ENCODE results near the gene CARF. TPM values are rescaled to one million over a fixed set of nuclear protein-coding genes. Genes with fewer than 3 reads are reported as not detected.

The CARF gene
- total RNA-seq, 2 donors from 2014 or later: 14.3 to 15.8 TPM

DNA sequence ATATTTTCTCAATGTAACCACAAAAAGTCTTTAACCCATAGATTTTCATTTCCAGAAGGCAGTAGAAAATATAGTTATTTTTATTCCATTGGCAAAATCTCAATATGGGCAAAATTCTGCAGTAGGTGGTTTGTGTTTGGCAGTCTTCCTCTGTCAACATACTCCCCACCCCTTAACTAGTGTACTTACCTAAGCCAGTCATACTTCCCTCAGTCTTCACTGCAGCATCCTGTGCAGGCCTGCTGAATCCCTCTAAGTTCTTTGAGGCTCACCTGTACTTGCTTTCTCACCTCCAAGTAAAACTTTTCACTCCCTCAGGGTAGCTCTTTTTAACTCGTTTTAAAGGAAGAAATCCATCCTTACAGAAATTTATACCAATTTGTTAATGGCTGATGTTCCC is 6.8 kb downstream of the CARF start:
- no peaks in the 10 kb centered on the region for H3K4me1 ChIP-seq (replicated peaks)
- TF ChIP-seq POLR2AphosphoS5 (IDR thresholded peaks at IDR 0.05) (no peak), POLR2A (IDR thresholded peaks at IDR 0.05) (no peak)
- TF ChIP-seq, protein P1, sequence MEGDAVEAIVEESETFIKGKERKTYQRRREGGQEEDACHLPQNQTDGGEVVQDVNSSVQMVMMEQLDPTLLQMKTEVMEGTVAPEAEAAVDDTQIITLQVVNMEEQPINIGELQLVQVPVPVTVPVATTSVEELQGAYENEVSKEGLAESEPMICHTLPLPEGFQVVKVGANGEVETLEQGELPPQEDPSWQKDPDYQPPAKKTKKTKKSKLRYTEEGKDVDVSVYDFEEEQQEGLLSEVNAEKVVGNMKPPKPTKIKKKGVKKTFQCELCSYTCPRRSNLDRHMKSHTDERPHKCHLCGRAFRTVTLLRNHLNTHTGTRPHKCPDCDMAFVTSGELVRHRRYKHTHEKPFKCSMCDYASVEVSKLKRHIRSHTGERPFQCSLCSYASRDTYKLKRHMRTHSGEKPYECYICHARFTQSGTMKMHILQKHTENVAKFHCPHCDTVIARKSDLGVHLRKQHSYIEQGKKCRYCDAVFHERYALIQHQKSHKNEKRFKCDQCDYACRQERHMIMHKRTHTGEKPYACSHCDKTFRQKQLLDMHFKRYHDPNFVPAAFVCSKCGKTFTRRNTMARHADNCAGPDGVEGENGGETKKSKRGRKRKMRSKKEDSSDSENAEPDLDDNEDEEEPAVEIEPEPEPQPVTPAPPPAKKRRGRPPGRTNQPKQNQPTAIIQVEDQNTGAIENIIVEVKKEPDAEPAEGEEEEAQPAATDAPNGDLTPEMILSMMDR (IDR thresholded peaks at IDR 0.05): no peak
- no peak for DNase-seq (ENCODE audit: low spot score)
- intact Hi-C loops (cut with DNase I): loop anchor here (10.0 kb wide), 1 partner anchor 96 kb away; the partner anchor contains the start of gene NBEAL1
- H3K4me3 ChIP-seq: no peak overlapping the region
- no peaks in the 10 kb centered on the region for H3K9me3 ChIP-seq
- H3K36me3 ChIP-seq: no peaks in the 10 kb centered on the region
- no peaks in the 10 kb centered on the region for H3K27me3 ChIP-seq (replicated peaks; ENCODE audit: insufficient read depth)
- 54% methylated on average over 1 of the region's 1 CpG for WGBS
- H3K27ac ChIP-seq: no peak overlapping the region

DNA sequence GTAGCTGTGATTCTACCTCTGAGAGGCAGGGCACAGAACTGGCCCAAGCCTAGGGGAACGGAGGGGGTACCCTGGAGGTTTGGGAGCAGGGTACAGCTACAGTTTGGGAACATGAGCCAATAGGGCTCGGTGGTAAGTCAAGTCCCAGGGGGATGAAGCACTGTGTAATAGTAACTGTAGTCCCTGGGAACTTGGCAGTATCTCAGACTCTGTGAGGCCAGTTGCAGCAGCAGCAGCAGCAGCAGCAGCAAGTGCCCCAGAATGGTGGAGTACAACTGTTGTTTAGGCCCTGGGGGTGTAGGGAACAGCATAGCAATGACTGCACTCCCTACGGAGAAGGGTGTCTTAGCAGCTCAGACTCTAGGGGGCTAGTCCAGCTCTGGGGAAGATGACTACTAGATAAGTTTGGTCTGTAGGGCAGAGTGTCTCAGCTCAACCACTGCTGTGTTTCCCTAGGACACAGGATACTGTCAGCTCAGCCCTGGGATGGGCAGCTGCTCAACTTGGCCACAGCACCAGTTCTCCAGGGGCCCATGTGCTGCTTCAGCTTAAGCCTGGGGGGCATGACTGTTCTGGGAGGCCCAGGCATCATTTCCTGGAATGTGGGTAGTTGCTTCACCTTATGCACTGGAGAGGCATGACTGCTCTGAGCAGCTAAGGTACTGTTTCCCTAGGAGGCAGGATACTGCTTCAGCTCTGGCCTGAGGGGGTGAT is 20.5 kb downstream of the CARF start:
- no peaks in the 10 kb centered on the region for H3K4me1 ChIP-seq (replicated peaks)
- TF ChIP-seq POLR2AphosphoS5 (IDR thresholded peaks at IDR 0.05): no peak
- no peak for TF ChIP-seq POLR2A (IDR thresholded peaks at IDR 0.05)
- TF ChIP-seq, protein P1 (IDR thresholded peaks at IDR 0.05): no peak
- DNase-seq (ENCODE audit: low spot score): no peak
- intact Hi-C loops (cut with DNase I): no loop called here
- H3K27me3 ChIP-seq (replicated peaks; ENCODE audit: insufficient read depth): no peaks in the 10 kb centered on the region
- WGBS: 96% methylated on average over 3 of the region's 3 CpGs
- H3K36me3 ChIP-seq: no peaks in the 10 kb centered on the region
- H3K4me3 ChIP-seq: no peak overlapping the region
- no peaks in the 10 kb centered on the region for H3K9me3 ChIP-seq
- H3K27ac ChIP-seq: no peak overlapping the region

DNA sequence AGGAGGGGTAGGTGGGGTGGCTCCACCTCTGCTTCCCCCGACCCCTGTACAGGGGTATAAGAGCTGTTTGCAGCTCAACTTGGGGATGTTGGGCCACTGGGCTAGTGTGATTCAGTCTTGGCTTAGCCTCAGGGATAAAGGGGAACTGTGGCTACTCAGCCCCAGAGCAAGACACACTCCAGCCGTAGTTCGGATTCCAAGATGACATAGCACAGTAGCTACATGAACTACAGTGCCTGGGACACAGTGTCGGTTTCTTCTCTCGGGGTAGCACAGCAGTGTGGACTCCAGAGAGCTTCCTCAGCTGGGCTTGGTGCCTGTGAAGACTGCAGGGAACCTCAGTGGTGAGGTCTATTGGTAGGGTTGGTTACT is 21.1 kb downstream of the CARF start:
- no peak for DNase-seq (ENCODE audit: low spot score)
- H3K27me3 ChIP-seq (replicated peaks; ENCODE audit: insufficient read depth): no peaks in the 10 kb centered on the region
- no peak overlapping the region for H3K4me3 ChIP-seq
- TF ChIP-seq, protein P1 (IDR thresholded peaks at IDR 0.05): no peak
- no peak for TF ChIP-seq POLR2AphosphoS5 (IDR thresholded peaks at IDR 0.05)
- TF ChIP-seq POLR2A (IDR thresholded peaks at IDR 0.05): no peak
- no peaks in the 10 kb centered on the region for H3K36me3 ChIP-seq
- no peaks in the 10 kb centered on the region for H3K9me3 ChIP-seq
- intact Hi-C loops (cut with DNase I): no loop called here
- 86% methylated on average over 5 of the region's 5 CpGs for WGBS
- H3K4me1 ChIP-seq (replicated peaks): no peaks in the 10 kb centered on the region
- no peak overlapping the region for H3K27ac ChIP-seq

DNA sequence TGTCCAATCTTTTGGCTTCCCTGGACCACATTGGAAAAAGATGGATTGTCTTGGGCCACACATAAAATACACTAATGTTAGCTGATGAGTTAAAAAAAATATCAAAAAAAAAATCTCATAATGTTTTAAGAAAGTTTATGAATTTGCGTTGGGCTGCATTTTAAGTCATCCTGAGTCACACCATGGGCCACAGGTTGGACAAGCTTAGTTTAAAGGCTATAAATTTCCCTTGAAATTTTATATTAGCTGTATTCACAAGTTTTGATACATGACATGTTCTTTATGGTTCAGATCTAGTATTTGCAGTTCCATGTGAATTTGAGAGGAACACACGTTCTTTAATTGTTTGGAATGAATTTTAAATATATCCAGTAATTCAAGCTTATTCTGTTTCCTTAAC is 21.9 kb downstream of the CARF start:
- no peak for DNase-seq (ENCODE audit: low spot score)
- Histone ChIP-seq H3K27ac (no peak overlapping the region), H3K36me3 (no peaks in the 10 kb centered on the region), H3K4me3 (no peak overlapping the region), H3K4me1 (replicated peaks) (no peaks in the 10 kb centered on the region), H3K27me3 (replicated peaks; ENCODE audit: insufficient read depth) (no peaks in the 10 kb centered on the region), H3K9me3 (no peaks in the 10 kb centered on the region)
- TF ChIP-seq, protein P1 (IDR thresholded peaks at IDR 0.05): no peak
- TF ChIP-seq POLR2A (IDR thresholded peaks at IDR 0.05) (no peak), POLR2AphosphoS5 (IDR thresholded peaks at IDR 0.05) (no peak)
- WGBS: 54% methylated on average over 2 of the region's 2 CpGs
- intact Hi-C loops (cut with DNase I): no loop called here

DNA sequence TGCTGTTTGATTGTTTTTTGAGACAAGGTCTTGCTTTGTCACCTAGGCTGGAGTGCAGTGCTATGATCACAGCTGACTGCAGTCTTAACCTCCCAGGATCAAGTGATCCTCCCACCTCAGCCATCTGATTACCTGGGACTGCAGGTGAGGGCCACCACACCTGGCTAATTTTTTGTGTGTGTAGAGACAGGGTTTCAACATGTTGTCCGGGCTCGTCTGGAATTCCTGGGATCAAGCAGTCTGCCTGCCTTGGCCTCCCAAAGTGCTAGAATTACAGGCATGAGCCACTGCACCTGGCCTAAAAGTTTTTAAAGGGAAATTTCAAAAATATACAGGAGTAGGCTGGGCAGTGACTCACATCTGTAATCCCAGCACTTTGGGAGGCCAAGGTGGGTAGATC is 22.4 kb downstream of the CARF start:
- intact Hi-C loops (cut with DNase I): no loop called here

More for the DNA sequence above, 22.4 kb downstream of the CARF start:
- WGBS: 89% methylated on average over 2 of the region's 2 CpGs
- no peaks in the 10 kb centered on the region for H3K27me3 ChIP-seq (replicated peaks; ENCODE audit: insufficient read depth)
- no peaks in the 10 kb centered on the region for H3K4me1 ChIP-seq (replicated peaks)
- no peak overlapping the region for H3K4me3 ChIP-seq
- no peaks in the 10 kb centered on the region for H3K36me3 ChIP-seq
- no peak overlapping the region for H3K27ac ChIP-seq
- no peak for TF ChIP-seq POLR2A (IDR thresholded peaks at IDR 0.05)
- TF ChIP-seq, protein P1 (IDR thresholded peaks at IDR 0.05): no peak
- no peak for TF ChIP-seq POLR2AphosphoS5 (IDR thresholded peaks at IDR 0.05)
- no peaks in the 10 kb centered on the region for H3K9me3 ChIP-seq
- no peak for DNase-seq (ENCODE audit: low spot score)

Data from prostate gland (tissue), 2 donors.